Skeletal muscle cell (primary cell): ENCODE measurements around the gene MTFMT.
"Not testable (repeated sequence)": the region's sequence is repeated elsewhere in the genome, so short reads cannot be mapped to it uniquely, and the experiment has no call there.

Experiments used
- DNase-seq: peaks from one replicate; pipeline ENCODE4 v3.0.0-alpha.2; 2010; ENCODE audit warnings: low read depth
- H3K4me3 ChIP-seq: 2 replicates; pipeline ENCODE4 v1.5.1; 2011; ENCODE audit warnings: low read depth, mild to moderate bottlenecking, control low read depth, low read length, moderate library complexity

The MTFMT gene

DNA sequence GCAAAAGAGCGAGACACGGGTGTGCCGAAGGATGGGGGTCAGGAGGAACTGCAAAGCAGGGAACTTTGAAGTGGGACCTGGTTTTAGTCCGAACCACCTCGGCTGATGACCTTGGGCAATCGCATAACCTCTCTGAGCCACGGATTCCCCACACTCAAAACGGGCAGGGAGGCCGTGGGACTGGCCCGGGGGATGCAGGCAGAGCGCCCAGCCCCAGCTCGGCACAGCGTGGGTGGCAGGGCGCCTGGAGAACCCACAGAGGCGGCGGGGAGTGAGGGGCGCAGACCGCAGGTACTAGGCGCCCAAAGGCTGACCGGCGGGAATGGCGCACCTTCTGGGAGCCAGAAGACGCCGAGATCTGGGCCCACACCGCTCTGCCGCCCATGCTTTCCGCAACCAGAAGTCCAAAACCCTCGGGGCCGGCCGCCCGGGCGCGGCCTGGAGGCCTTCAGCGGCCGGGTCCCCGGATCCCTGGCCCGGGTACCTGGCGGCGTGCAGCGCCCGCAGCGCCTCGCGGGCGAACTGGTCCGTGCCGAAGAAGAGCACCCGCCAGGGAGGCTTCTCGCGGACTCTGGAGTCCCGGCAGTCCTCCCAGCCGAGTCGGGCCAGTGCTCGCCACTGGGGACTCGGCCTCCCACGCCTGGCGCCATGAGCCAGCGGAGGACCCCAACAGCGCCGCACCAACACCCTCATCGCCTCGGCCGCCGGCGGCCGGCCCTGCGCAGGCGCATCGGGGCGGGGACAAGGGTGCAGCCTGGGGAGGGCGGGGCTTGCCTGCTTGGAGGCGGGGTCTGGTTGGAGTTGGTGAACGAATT lies at the start of gene MTFMT:
TSS of gene MTFMT (minus strand) at position 719 of the 815 bp plus-strand sequence. CDS start at position 693, 26 bp downstream.
- H3K4me3 ChIP-seq = peak within 1 kb of the TSS; percentile 89
- no peak for DNase-seq

- no peak overlapping the region for H3K4me3 ChIP-seq
- no peak for DNase-seq
Measured at GRCh38 chr15:65077981-65078352, 48.5 kb upstream of the MTFMT start.

DNA sequence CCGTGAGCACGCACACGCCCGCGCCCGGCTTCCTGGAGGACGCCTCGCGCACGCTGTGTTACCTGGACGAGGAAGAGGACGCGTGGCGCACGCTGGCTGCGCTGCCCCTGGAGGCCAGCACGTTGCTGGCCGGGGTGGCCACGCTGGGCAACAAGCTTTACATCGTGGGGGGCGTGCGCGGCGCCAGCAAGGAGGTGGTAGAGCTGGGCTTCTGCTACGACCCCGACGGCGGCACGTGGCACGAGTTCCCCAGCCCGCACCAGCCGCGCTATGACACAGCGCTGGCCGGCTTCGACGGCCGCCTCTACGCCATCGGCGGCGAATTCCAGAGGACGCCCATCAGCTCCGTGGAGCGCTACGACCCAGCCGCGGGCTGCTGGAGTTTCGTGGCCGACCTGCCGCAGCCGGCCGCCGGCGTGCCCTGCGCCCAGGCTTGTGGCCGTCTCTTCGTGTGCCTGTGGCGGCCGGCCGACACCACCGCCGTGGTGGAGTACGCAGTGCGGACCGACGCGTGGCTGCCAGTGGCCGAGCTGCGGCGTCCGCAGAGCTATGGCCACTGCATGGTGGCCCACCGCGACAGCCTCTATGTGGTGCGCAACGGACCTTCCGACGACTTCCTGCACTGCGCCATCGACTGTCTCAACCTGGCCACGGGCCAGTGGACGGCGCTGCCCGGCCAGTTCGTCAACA lies 48.0 kb upstream of the MTFMT start:
- no peak overlapping the region for H3K4me3 ChIP-seq
- no peak for DNase-seq

GRCh38 chr15:65076486-65077290 lies 47.2 kb upstream of the MTFMT start, which contains the start of gene KBTBD13:
Gene KBTBD13, plus strand, starts transcription at chr15:65076746. Its CDS starts 70 bp downstream, at chr15:65076816.
- H3K4me3 ChIP-seq = no peak within 1 kb of the TSS
- no peak for DNase-seq

DNA sequence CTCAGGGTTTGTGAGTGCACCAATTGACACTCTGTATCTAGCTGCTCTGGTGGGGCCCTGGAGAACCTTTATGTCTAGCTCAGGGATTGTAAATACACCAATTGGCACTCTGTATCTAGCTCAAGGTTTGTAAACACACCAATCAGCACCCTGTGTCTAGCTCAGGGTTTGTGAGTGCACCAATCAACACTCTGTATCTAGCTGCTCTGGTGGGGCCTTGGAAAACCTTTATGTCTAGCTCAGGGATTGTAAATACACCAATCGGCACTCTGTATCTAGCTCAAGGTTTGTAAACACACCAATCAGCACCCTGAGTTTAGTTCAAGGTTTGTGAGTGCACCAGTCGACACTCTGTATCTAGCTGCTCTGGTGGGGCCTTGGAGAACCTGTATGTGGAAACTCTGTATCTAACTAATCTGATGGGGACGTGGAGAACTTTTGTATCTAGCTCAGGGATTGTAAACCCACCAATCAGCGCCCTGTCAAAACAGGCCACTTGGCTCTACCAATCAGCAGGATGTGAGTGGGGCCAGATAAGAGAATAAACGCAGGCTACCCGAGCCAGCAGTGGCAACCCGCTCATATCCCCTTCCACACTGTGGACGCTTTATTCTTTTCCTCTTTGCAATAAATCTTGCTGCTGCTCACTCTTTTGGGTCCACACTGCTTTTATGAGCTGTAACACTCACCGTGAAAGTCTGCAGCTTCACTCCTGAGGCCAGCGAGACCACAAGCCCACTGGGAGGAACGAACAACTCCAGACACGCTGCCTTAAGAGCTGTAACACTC lies 46.4 kb upstream of the MTFMT start:
- DNase-seq, H3K4me3 ChIP-seq: not testable (repeated sequence)

DNA sequence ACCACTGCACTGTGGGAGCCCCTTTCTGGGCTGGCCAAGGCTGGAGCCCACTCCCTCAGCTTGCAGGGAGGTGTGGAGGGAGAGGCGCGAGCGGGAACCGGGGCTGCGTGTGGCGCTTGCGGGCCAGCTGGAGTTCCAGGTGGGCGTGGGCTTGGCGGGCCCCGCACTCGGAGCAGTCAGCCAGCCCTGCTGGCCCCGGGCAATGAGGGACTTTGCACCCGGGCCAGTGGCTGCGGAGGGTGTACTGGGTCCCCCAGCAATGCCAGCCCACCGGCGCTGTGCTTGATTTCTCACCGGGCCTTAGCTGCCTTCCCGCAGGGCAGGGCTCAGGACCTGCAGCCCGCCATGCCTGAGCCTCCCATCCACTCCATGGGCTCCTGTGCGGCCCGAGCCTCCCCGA lies 45.5 kb upstream of the MTFMT start:
- H3K4me3 ChIP-seq, DNase-seq: not testable (repeated sequence)

- DNase-seq = no peak
- H3K4me3 ChIP-seq = no peak overlapping the region
Measured at GRCh38 chr15:65072617-65073016, 43.2 kb upstream of the MTFMT start.

DNA sequence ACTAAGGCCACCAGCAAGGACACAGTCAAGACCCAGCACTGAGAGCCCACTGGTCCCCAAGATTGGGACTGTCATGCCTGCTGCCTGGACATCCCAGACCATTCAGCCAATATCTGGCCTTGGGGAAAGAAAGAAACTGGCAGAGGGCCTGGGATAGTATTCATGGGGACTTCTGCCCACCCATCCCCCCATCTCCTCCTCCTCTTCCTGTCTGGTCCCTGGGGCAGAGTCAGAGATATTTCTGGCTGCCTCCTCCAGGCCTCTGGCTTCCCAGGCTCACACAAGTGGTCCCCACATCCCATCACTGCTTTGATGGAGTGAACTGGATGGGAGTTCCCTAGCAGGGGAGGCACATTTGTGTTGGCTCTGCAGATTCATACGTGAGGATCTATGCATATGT lies 42.6 kb upstream of the MTFMT start:
- DNase-seq = peak; percentile 51
- H3K4me3 ChIP-seq = no peak overlapping the region

- H3K4me3 ChIP-seq = no peak overlapping the region
- DNase-seq = peak; percentile 23
Measured at GRCh38 chr15:65071381-65071811, 42.0 kb upstream of the MTFMT start.

DNA sequence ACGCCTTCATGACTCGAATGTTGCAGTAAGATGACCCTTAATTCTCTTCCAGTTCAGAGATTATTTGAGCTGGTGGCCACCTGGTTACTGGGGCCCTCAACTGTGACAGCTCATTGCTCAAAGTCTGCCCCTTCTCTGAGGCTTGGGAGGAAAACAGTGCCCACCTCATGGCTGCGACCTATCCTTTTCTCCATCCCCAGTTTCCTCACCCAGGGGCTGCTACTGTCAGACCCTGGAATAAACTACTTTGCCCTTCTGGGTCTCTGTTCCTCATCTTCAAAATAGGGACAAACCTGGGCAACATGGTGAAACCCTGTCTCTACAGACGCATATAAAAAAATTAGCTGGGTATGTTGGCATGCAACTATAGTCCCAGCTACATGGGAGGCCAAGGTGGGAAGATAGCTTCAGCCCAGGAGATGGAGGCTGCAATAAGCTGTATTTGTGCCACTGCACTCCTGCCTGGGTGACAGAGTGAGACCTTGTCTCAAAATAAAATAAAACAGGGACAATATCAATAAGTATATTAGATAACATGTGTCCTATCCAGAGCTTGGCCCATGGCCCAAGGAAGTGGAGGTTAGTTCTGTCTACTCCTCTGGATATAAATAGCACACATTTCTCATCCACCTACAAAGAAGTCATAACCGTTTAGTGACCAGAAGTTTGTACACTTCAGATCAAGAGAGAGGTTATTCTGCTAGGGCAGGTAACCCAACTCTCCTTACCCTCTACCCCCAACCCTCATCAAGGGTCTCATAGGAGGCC lies 40.5 kb upstream of the MTFMT start:
- H3K4me3 ChIP-seq = no peak overlapping the region
- DNase-seq = no peak

- no peak overlapping the region for H3K4me3 ChIP-seq
- peak; percentile 90 for DNase-seq
Measured at GRCh38 chr15:65069179-65069578, 39.7 kb upstream of the MTFMT start.

GRCh38 chr15:65068403-65068788 lies 39.0 kb upstream of the MTFMT start:
- DNase-seq = no peak
- H3K4me3 ChIP-seq = no peak overlapping the region

GRCh38 chr15:65067645-65068402 lies 38.4 kb upstream of the MTFMT start, which contains the start of gene RASL12:
Gene RASL12, minus strand, starts transcription at chr15:65067991. Its CDS starts 156 bp downstream, at chr15:65067835.
- peak within 1 kb of the TSS; percentile 15 for H3K4me3 ChIP-seq
- DNase-seq = no peak

DNA sequence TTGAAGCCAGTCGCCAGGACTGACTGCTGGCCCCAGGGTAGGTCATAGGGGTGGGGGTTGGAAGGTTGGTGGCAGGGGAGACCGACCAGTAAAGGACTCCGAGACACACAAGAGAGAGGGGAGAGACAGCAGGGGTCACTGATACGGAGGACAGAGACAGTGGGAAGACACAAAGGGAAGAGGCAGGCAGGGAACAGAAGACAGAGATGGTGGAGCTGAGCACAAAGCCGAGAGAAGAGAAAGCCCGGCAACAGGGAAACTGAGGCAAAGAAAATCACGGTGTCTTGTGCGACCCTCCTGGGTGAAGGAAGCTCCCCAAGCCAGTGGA lies 37.8 kb upstream of the MTFMT start:
- no peak for DNase-seq
- peak overlapping the region; percentile 15 for H3K4me3 ChIP-seq

GRCh38 chr15:65066635-65067316 lies 37.3 kb upstream of the MTFMT start:
- no peak for DNase-seq

GRCh38 chr15:65066001-65066634 lies 36.7 kb upstream of the MTFMT start:
- no peak for DNase-seq
- no peak overlapping the region for H3K4me3 ChIP-seq

More at GRCh38 chr15:65066635-65067316, 37.3 kb upstream of the MTFMT start:
- no peak overlapping the region for H3K4me3 ChIP-seq

GRCh38 chr15:65062726-65063125 lies 33.3 kb upstream of the MTFMT start:
- no peak overlapping the region for H3K4me3 ChIP-seq
- DNase-seq = no peak
